ENCODE data around the gene THBS2. TPM values are rescaled to one million over a fixed set of nuclear protein-coding genes. Genes with fewer than 3 reads are reported as not detected.
"Not testable (repeated sequence)": the region's sequence is repeated elsewhere in the genome, so short reads cannot be mapped to it uniquely, and the experiment has no call there.

The THBS2 gene
- total RNA-seq, 1 donor from 2014 or later: 4.2 TPM

GRCh38 chr6:169199625-169200335 lies 53.9 kb downstream of the THBS2 start:
- H3K4me1 Mint-ChIP-seq (ENCODE audit: unreplicated experiment): no peaks in the 10 kb centered on the region
- H3K27me3 Mint-ChIP-seq: peaks cover 5% of the 10 kb centered on the region
- no peak for TF ChIP-seq CTCF (conservative IDR thresholded peaks at IDR 0.05)
- H3K36me3 Mint-ChIP-seq: no peaks in the 10 kb centered on the region
- DNase-seq (ENCODE audit: extremely low spot score, unreplicated experiment): no peak
- H3K9me3 Mint-ChIP-seq: no peaks in the 10 kb centered on the region
- no peak overlapping the region for H3K4me3 Mint-ChIP-seq
- no peak overlapping the region for H3K27ac Mint-ChIP-seq

GRCh38 chr6:169198885-169199284 lies 54.8 kb downstream of the THBS2 start:
- Mint-ChIP-seq H3K4me1 (ENCODE audit: unreplicated experiment) (no peaks in the 10 kb centered on the region), H3K36me3 (no peaks in the 10 kb centered on the region), H3K4me3 (no peak overlapping the region), H3K27me3 (peaks cover 5% of the 10 kb centered on the region), H3K9me3 (no peaks in the 10 kb centered on the region), H3K27ac (no peak overlapping the region)
- no peak for DNase-seq (ENCODE audit: extremely low spot score, unreplicated experiment)
- no peak for TF ChIP-seq CTCF (conservative IDR thresholded peaks at IDR 0.05)

GRCh38 chr6:169197929-169198328 lies 55.7 kb downstream of the THBS2 start:
- H3K36me3 Mint-ChIP-seq; DNase-seq (ENCODE audit: extremely low spot score, unreplicated experiment); H3K4me3 Mint-ChIP-seq; H3K9me3 Mint-ChIP-seq; H3K27ac Mint-ChIP-seq; H3K4me1 Mint-ChIP-seq (ENCODE audit: unreplicated experiment): not testable (repeated sequence)
- peaks cover 14% of the 10 kb centered on the region for H3K27me3 Mint-ChIP-seq

- H3K27ac Mint-ChIP-seq; H3K4me3 Mint-ChIP-seq; H3K36me3 Mint-ChIP-seq; H3K27me3 Mint-ChIP-seq; H3K4me1 Mint-ChIP-seq (ENCODE audit: unreplicated experiment); DNase-seq (ENCODE audit: extremely low spot score, unreplicated experiment); H3K9me3 Mint-ChIP-seq: not testable (repeated sequence)
Observed at GRCh38 chr6:169196279-169196678, 57.4 kb downstream of the THBS2 start.

GRCh38 chr6:169194737-169195136 lies 58.9 kb downstream of the THBS2 start:
- H3K36me3 Mint-ChIP-seq: no peaks in the 10 kb centered on the region
- H3K27ac Mint-ChIP-seq: no peak overlapping the region
- H3K4me1 Mint-ChIP-seq (ENCODE audit: unreplicated experiment): peaks cover 4% of the 10 kb centered on the region
- no peak for TF ChIP-seq CTCF (conservative IDR thresholded peaks at IDR 0.05)
- DNase-seq (ENCODE audit: extremely low spot score, unreplicated experiment): no peak
- H3K27me3 Mint-ChIP-seq: peaks cover 9% of the 10 kb centered on the region
- H3K4me3 Mint-ChIP-seq: no peak overlapping the region
- H3K9me3 Mint-ChIP-seq: no peaks in the 10 kb centered on the region

- H3K4me3 Mint-ChIP-seq: no peak overlapping the region
- no peaks in the 10 kb centered on the region for H3K9me3 Mint-ChIP-seq
- H3K27ac Mint-ChIP-seq: no peak overlapping the region
- H3K36me3 Mint-ChIP-seq: no peaks in the 10 kb centered on the region
- no peak for TF ChIP-seq CTCF (conservative IDR thresholded peaks at IDR 0.05)
- H3K27me3 Mint-ChIP-seq: peaks cover 9% of the 10 kb centered on the region
- peaks cover 4% of the 10 kb centered on the region for H3K4me1 Mint-ChIP-seq (ENCODE audit: unreplicated experiment)
- DNase-seq (ENCODE audit: extremely low spot score, unreplicated experiment): no peak
Observed at GRCh38 chr6:169190970-169191369, 62.7 kb downstream of the THBS2 start.

Measured in type B pancreatic cell (in vitro differentiated cells).